A673 (cell line): ENCODE data around the gene RALGPS1. TPM values are rescaled to one million over a fixed set of nuclear protein-coding genes. Genes with fewer than 3 reads are reported as not detected.

Source experiments
- BruUV-seq: library from RNA; stranded (reverse); fragments of 400-500 nt; replicated peaks from 2 replicates; lab custom pipeline; 2021; lab: Mats Ljungman, UMichigan
- CTCF ChIA-PET: fragments of 300-600 bp; sonication (Branson Sonifier 250); formaldehyde crosslinking; loops from one replicate; lab custom pipeline; 2022; ENCODE audit warnings: antibody characterized with exemption; lab: Charles Lee
- POLR2A ChIA-PET: fragments of 300-600 bp; sonication (Branson Sonifier 250); formaldehyde crosslinking; loops from one replicate; lab custom pipeline; 2022; ENCODE audit warnings: antibody characterized with exemption; ENCODE audit not compliant: low non-redundant PET; lab: Charles Lee
- DNase-seq: peaks from one replicate; pipeline ENCODE4 v3.0.0-alpha.2; 2015; ENCODE audit warnings: low spot score
- H3K27ac ChIP-seq: fragments of 200-600 bp; sonication (generic); 2 replicates; pipeline ENCODE4 v1.5.1; 2016; ENCODE audit warnings: mixed run types, low read depth, mild to moderate bottlenecking, mixed read lengths, antibody characterized with exemption, low read length; ENCODE audit not compliant: poor library complexity, severe bottlenecking
- H3K27me3 ChIP-seq: fragments of 200-600 bp; sonication (generic); replicated peaks from 2 replicates; pipeline ENCODE4 v1.6.1; 2017; ENCODE audit warnings: mixed run types, low read depth, mild to moderate bottlenecking, mixed read lengths, antibody characterized with exemption, low read length; ENCODE audit not compliant: insufficient read depth, poor library complexity
- H3K36me3 ChIP-seq: fragments of 200-600 bp; sonication (generic); 2 replicates; pipeline ENCODE4 v1.6.1; 2016; ENCODE audit warnings: mixed run types, mild to moderate bottlenecking, mixed read lengths, antibody characterized with exemption, low read length; ENCODE audit not compliant: insufficient read depth, poor library complexity, severe bottlenecking
- H3K4me1 ChIP-seq: fragments of 200-600 bp; sonication (generic); 2 replicates; pipeline ENCODE4 v1.6.1; 2017; ENCODE audit warnings: mixed run types, mild to moderate bottlenecking, mixed read lengths, antibody characterized with exemption, low read length; ENCODE audit not compliant: insufficient read depth, poor library complexity, severe bottlenecking
- H3K4me3 ChIP-seq: fragments of 200-600 bp; sonication (generic); 2 replicates; pipeline ENCODE4 v1.5.1; 2016; ENCODE audit warnings: low read depth, mixed run types, mild to moderate bottlenecking, mixed read lengths, low read length; ENCODE audit not compliant: poor library complexity, severe bottlenecking
- H3K9me3 ChIP-seq: fragments of 200-600 bp; sonication (generic); 2 replicates; pipeline ENCODE4 v1.6.1; 2016; ENCODE audit warnings: mixed run types, low read depth, mild to moderate bottlenecking, mixed read lengths, antibody characterized with exemption, low read length; ENCODE audit not compliant: poor library complexity, severe bottlenecking
- CTCF ChIP-seq: fragments of 300-800, 200-600 bp; sonication (generic); conservative IDR thresholded peaks from 2 replicates; pipeline ENCODE4 v1.5.1; 2017; ENCODE audit warnings: low read depth, mild to moderate bottlenecking, antibody characterized with exemption, low read length, moderate library complexity, mixed read lengths
- EZH2 ChIP-seq: fragments of 200-600 bp; sonication (generic); IDR thresholded peaks from 2 replicates; pipeline ENCODE4 v1.6.1; 2017; ENCODE audit warnings: borderline replicate concordance, low read depth, mild to moderate bottlenecking, mixed read lengths, antibody characterized with exemption, low read length; ENCODE audit not compliant: poor library complexity, severe bottlenecking
- intact Hi-C: fragments of 100-400 bp; cut with micrococcal nuclease; formaldehyde crosslinking; loops from one replicate; pipeline ENCODE4 v1.10.0; 2022; ENCODE audit not compliant: unreplicated experiment
- total RNA-seq: library from RNA; stranded (reverse); gene quantifications from 2 replicates; pipeline ENCODE4 v1.2.3, GENCODE V29; 2021

Gene RALGPS1
- total RNA-seq, 1 experiment from 2014 or later = 3.9 TPM

- Histone ChIP-seq H3K27me3 (no peaks in the 10 kb centered on the region), H3K4me3 (no peak overlapping the region), H3K4me1 (no peaks in the 10 kb centered on the region), H3K27ac (no peak overlapping the region), H3K36me3 (no peaks in the 10 kb centered on the region), H3K9me3 (no peaks in the 10 kb centered on the region)
- no TSS peak for BruUV-seq
- CTCF ChIA-PET = interaction anchor here (0.6 kb wide), 2 partner anchors 264 to 371 kb away, joined by 3 to 12 read pairs; no protein-coding TSS in a partner anchor
- intact Hi-C loops = no loop called here
- no peak for TF ChIP-seq CTCF
- no peak for TF ChIP-seq EZH2
- POLR2A ChIA-PET = no interaction called here
- DNase-seq = no peak
Observed at GRCh38 chr9:126933334-126933980, 18.9 kb downstream of the RALGPS1 start.

- no peaks in the 10 kb centered on the region for H3K27me3 ChIP-seq
- no peak overlapping the region for H3K4me3 ChIP-seq
- ChIA-PET CTCF (no interaction called here), POLR2A (no interaction called here)
- H3K4me1 ChIP-seq = no peaks in the 10 kb centered on the region
- no peak for TF ChIP-seq EZH2
- TF ChIP-seq CTCF = no peak
- no peaks in the 10 kb centered on the region for H3K36me3 ChIP-seq
- intact Hi-C loops = no loop called here
- H3K27ac ChIP-seq = no peak overlapping the region
- no TSS peak for BruUV-seq
- DNase-seq = no peak
- no peaks in the 10 kb centered on the region for H3K9me3 ChIP-seq
Observed at GRCh38 chr9:126934441-126934840, 19.9 kb downstream of the RALGPS1 start.

GRCh38 chr9:126935630-126936029, 21.0 kb downstream of the RALGPS1 start:
- H3K9me3 ChIP-seq = no peaks in the 10 kb centered on the region
- DNase-seq = no peak
- intact Hi-C loops = loop anchor here (5.0 kb wide), 1 partner anchor 987 kb away; no protein-coding TSS in a partner anchor
- no TSS peak for BruUV-seq
- no peak overlapping the region for H3K27ac ChIP-seq
- no peaks in the 10 kb centered on the region for H3K36me3 ChIP-seq
- no peak overlapping the region for H3K4me3 ChIP-seq
- POLR2A ChIA-PET = no interaction called here
- CTCF ChIA-PET = interaction anchor here (0.6 kb wide), 1 partner anchor 260 kb away, joined by 3 read pairs; no protein-coding TSS in a partner anchor
- H3K27me3 ChIP-seq = no peaks in the 10 kb centered on the region
- TF ChIP-seq EZH2 = no peak
- no peak for TF ChIP-seq CTCF
- no peaks in the 10 kb centered on the region for H3K4me1 ChIP-seq
